H1 (cell line): Measurements from ENCODE around the gene RAP1GAP. TPM values are rescaled to one million over a fixed set of nuclear protein-coding genes. Genes with fewer than 3 reads are reported as not detected.

ENCODE experiments used
- CTCF ChIA-PET: fragments of 300-600 bp; sonication (Branson Sonifier 250); formaldehyde crosslinking; loops from one replicate; lab custom pipeline; 2021; ENCODE audit not compliant: partially characterized antibody; lab: Charles Lee
- POLR2A ChIA-PET: fragments of 300-600 bp; sonication (Branson Sonifier 250); formaldehyde crosslinking; loops from one replicate; lab custom pipeline; 2021; ENCODE audit warnings: inconsistent platforms; ENCODE audit not compliant: partially characterized antibody; lab: Charles Lee
- DNase-seq, 2 experiments: peaks; one replicate each; pipeline versions ENCODE4 v3.0.0 to v3.0.0-alpha.2; 2010 to 2022; ENCODE audit warnings: low spot score in 2 of 2, low read depth in 1 of 2, mixed read lengths in 1 of 2
- FAIRE-seq: peaks from 2 replicates; lab custom pipeline; 2011; peaks lifted over from hg19 to GRCh38; lab: Jason Lieb, UNC
- H2AFZ ChIP-seq: 2 replicates; pipeline ENCODE4 v1.8.1; 2012; ENCODE audit warnings: low read length, inconsistent platforms
- H2AK5ac ChIP-seq: 2 replicates; pipeline ENCODE4 v1.6.1; 2013; ENCODE audit warnings: low read depth, low read length
- H2BK120ac ChIP-seq: replicated peaks from 2 replicates; pipeline ENCODE3; 2013; ENCODE audit warnings: low read depth, low read length, inconsistent platforms
- H2BK12ac ChIP-seq: 2 replicates; pipeline ENCODE4 v1.6.1; 2013; ENCODE audit warnings: low read depth, low read length
- H2BK15ac ChIP-seq: 2 replicates; pipeline ENCODE4 v1.6.1; 2013; ENCODE audit warnings: low read length
- H2BK20ac ChIP-seq: 2 replicates; pipeline ENCODE4 v1.6.1; 2013; ENCODE audit warnings: low read length
- H2BK5ac ChIP-seq: 2 replicates; pipeline ENCODE4 v1.6.1; 2013; ENCODE audit warnings: low read depth, low read length
- H3K14ac ChIP-seq: 2 replicates; pipeline ENCODE4 v1.6.1; 2013; ENCODE audit warnings: inconsistent platforms; ENCODE audit not compliant: insufficient read length
- H3K18ac ChIP-seq: 2 replicates; pipeline ENCODE4 v1.6.1; 2013; ENCODE audit warnings: low read length; ENCODE audit errors: extremely low read depth
- H3K23ac ChIP-seq: 2 replicates; pipeline ENCODE4 v1.6.1; 2013; ENCODE audit warnings: inconsistent platforms; ENCODE audit not compliant: insufficient read length
- H3K23me2 ChIP-seq: 2 replicates; pipeline ENCODE4 v1.6.1; 2013; ENCODE audit warnings: low read depth, low read length
- H3K27ac ChIP-seq: 2 replicates; pipeline ENCODE4 v1.6.1; 2011; ENCODE audit warnings: low read depth, low read length, inconsistent platforms
- H3K27me3 ChIP-seq, 4 experiments: replicated peaks in 1 of 4; 1 replicate in 1 of 4; 2 replicates in 3 of 4; pipeline versions ENCODE4 v1.6.1 to v1.8.1; 2011 to 2013; ENCODE audit warnings: low read length in 3 of 4, mild to moderate bottlenecking in 3 of 4, inconsistent platforms in 2 of 4, mixed read lengths in 2 of 4, moderate library complexity in 1 of 4; ENCODE audit not compliant: control insufficient read depth in 3 of 4, insufficient read depth in 3 of 4; ENCODE audit errors: extremely low read depth in 1 of 4
- H3K36me3 ChIP-seq, 4 experiments: 2 replicates each; pipeline versions ENCODE4 v1.6.1 to v1.8.1; 2011 to 2013; ENCODE audit warnings: mild to moderate bottlenecking in 4 of 4, low read length in 3 of 4, moderate library complexity in 2 of 4, control low read depth in 1 of 4, inconsistent platforms in 1 of 4; ENCODE audit not compliant: insufficient read depth in 4 of 4, control insufficient read depth in 2 of 4
- H3K4ac ChIP-seq: replicated peaks from 2 replicates; pipeline ENCODE3; 2013; ENCODE audit warnings: low read length, low read depth, mixed read lengths, inconsistent platforms; ENCODE audit not compliant: insufficient read length
- H3K4me1 ChIP-seq, 4 experiments: replicated peaks in 1 of 4; 1 replicate in 1 of 4; 2 replicates in 3 of 4; pipeline versions ENCODE4 v1.6.1 to v1.8.1; 2011 to 2013; ENCODE audit warnings: low read length in 3 of 4, inconsistent platforms in 2 of 4, mixed read lengths in 1 of 4; ENCODE audit not compliant: insufficient read depth in 4 of 4, control insufficient read depth in 3 of 4
- H3K4me2 ChIP-seq, 2 experiments: 2 replicates each; pipeline versions ENCODE4 v1.6.1 to v1.8.1; 2011 to 2013; ENCODE audit warnings: low read depth in 2 of 2, low read length in 2 of 2, control low read depth in 1 of 2, inconsistent platforms in 1 of 2, mild to moderate bottlenecking in 1 of 2; ENCODE audit not compliant: insufficient read depth in 1 of 2
- H3K4me3 ChIP-seq, 4 experiments: fragments of 200-600, 300-600 bp in 1 of 4; sonication (generic), shearing (Covaris generic), sonication (Bioruptor Twin) in 1 of 4; 2 replicates each; pipeline versions ENCODE4 v1.5.1 to v1.8.1; 2011 to 2016; ENCODE audit warnings: low read length in 4 of 4, low read depth in 3 of 4, control low read depth in 2 of 4, inconsistent platforms in 2 of 4, mild to moderate bottlenecking in 2 of 4, mixed read lengths in 1 of 4, moderate library complexity in 1 of 4; ENCODE audit not compliant: insufficient read depth in 2 of 4; ENCODE audit errors: extremely low read depth in 1 of 4
- H3K56ac ChIP-seq: replicated peaks from 2 replicates; pipeline ENCODE3; 2013; ENCODE audit warnings: low read depth, mild to moderate bottlenecking, mixed read lengths, low read length, inconsistent platforms; ENCODE audit not compliant: insufficient read length
- H3K79me1 ChIP-seq: 2 replicates; pipeline ENCODE4 v1.6.1; 2013; ENCODE audit warnings: low read depth, low read length, control low read depth
- H3K79me2 ChIP-seq, 2 experiments: 2 replicates each; pipeline versions ENCODE4 v1.6.1 to v1.8.1; 2012 to 2013; ENCODE audit warnings: low read length in 2 of 2, mild to moderate bottlenecking in 2 of 2, inconsistent platforms in 1 of 2; ENCODE audit not compliant: insufficient read depth in 2 of 2, control insufficient read depth in 1 of 2
- H3K9ac ChIP-seq, 4 experiments: replicated peaks in 1 of 4; 1 replicate in 1 of 4; 2 replicates in 3 of 4; pipeline versions ENCODE4 v1.6.1 to v1.8.1; 2011 to 2013; ENCODE audit warnings: low read depth in 3 of 4, low read length in 3 of 4, control low read depth in 2 of 4, mild to moderate bottlenecking in 2 of 4, moderate library complexity in 2 of 4, inconsistent platforms in 1 of 4; ENCODE audit errors: extremely low read depth in 1 of 4
- H3K9me3 ChIP-seq, 2 experiments: 2 replicates each; pipeline versions ENCODE4 v1.6.1 to v1.8.1; 2012 to 2013; ENCODE audit warnings: mild to moderate bottlenecking in 2 of 2, moderate library complexity in 2 of 2, control low read depth in 1 of 2, inconsistent platforms in 1 of 2, low read depth in 1 of 2, low read length in 1 of 2, mixed read lengths in 1 of 2; ENCODE audit not compliant: insufficient read depth in 2 of 2
- H4K20me1 ChIP-seq, 2 experiments: replicated peaks in 1 of 2; 2 replicates each; pipeline versions ENCODE3 to v1.8.1; 2011 to 2013; ENCODE audit warnings: inconsistent platforms in 2 of 2, low read length in 2 of 2, mild to moderate bottlenecking in 1 of 2; ENCODE audit not compliant: insufficient read depth in 2 of 2, control insufficient read depth in 1 of 2
- H4K5ac ChIP-seq: 2 replicates; pipeline ENCODE4 v1.6.1; 2013; ENCODE audit warnings: low read length, low read depth, mixed read lengths, inconsistent platforms; ENCODE audit not compliant: insufficient read length
- H4K8ac ChIP-seq: 2 replicates; pipeline ENCODE4 v1.8.0; 2013; ENCODE audit warnings: mild to moderate bottlenecking, moderate library complexity, low read length, inconsistent platforms; ENCODE audit not compliant: insufficient read depth; ENCODE audit errors: extremely low read depth
- H4K91ac ChIP-seq: replicated peaks from 2 replicates; pipeline ENCODE3; 2013; ENCODE audit warnings: low read length, mixed read lengths, inconsistent platforms; ENCODE audit not compliant: insufficient read length
- CBX5 ChIP-seq: fragments of 300-800, 300-1000 bp; sonication (generic); IDR thresholded peaks from 2 replicates; pipeline ENCODE4 v1.7.1; 2016; ENCODE audit warnings: antibody characterized with exemption, low read length, low read depth
- CTCF ChIP-seq, 3 experiments: IDR thresholded peaks; 1 replicate in 2 of 3; 2 replicates in 1 of 3; pipeline versions ENCODE4 v1.5.1 to v1.6.1; 2011; ENCODE audit warnings: low read length in 3 of 3, mild to moderate bottlenecking in 3 of 3, inconsistent platforms in 2 of 3, low read depth in 1 of 3, moderate library complexity in 1 of 3; ENCODE audit not compliant: insufficient read depth in 1 of 3; ENCODE audit errors: control extremely low read depth in 1 of 3
- KDM1A ChIP-seq: fragments of 200-600, 300-600 bp; sonication (generic); IDR thresholded peaks from 2 replicates; pipeline ENCODE4 v1.7.1; 2016; ENCODE audit warnings: mild to moderate bottlenecking, low read length, borderline replicate concordance
- TCF12 ChIP-seq: IDR thresholded peaks from 2 replicates; pipeline ENCODE4 v1.6.1; 2011; ENCODE audit warnings: low read depth, mild to moderate bottlenecking, low read length
- WGBS, 2 experiments: shearing (Covaris generic) in 1 of 2; methylation state at CpG; one replicate each; pipeline versions ENCODE4 v1.1.6 to v1.1.7; 2013 to 2015; ENCODE audit warnings: low lambda C conversion rate in 2 of 2, mixed read lengths in 2 of 2, inconsistent platforms in 1 of 2, low coverage in 1 of 2, missing lambda C conversion rate in 1 of 2; ENCODE audit not compliant: insufficient replicate concordance in 2 of 2, insufficient coverage in 1 of 2, insufficient read length in 1 of 2; ENCODE audit errors: extremely low coverage in 1 of 2, missing lambda C conversion rate in 1 of 2; 5-methylcytosine and 5-hydroxymethylcytosine counted together
- polyA plus RNA-seq, 7 experiments: library from polyadenylated mRNA; depleted of rRNA in 3 of 7; stranded (reverse) in 5 of 7; unstranded in 2 of 7; fragments of >200 nt in 5 of 7; fragments of 200-250 nt in 2 of 7; gene quantifications; 1 replicate in 5 of 7; 2 replicates in 1 of 7; 4 replicates in 1 of 7; pipeline versions ENCODE4 v1.2.1 to v1.2.3, GENCODE V29; 2011 to 2013; ENCODE audit warnings: missing spikeins in 2 of 7, mixed read lengths in 2 of 7
- total RNA-seq: library from RNA; stranded (reverse); fragmentation: NEBNext Ultra II Directional; extraction: Animal tissue kit (Norgen Biotek cat#: 25700); gene quantifications from 2 replicates; pipeline ENCODE4 v1.2.1, GENCODE V29; 2021

Gene RAP1GAP
- total and polyA plus RNA-seq, 2 of the 8 experiments (the other 6 are each of a cell fraction or from before 2014, with no cell fraction given) = 8.4 TPM

DNA sequence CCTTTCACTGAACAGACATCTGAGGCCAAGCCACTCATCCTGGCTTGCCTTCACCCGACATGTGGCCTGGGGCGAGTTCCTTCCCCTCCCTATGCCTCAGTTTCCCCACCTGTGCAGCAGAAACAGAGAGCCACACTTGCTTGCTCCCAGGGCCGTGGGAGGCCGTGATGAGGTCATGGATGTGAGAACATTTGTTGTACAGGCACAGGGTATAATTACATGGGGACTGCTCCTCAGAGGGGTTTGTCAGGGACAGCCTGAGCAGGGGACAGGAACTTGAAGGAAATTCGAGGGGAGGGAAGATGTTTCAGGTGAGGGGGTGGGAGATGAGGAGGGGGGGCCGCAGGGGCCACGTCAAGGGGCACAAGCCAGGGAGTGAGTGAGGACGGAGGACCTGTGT is 103.9 kb downstream of the RAP1GAP start:
- WGBS, 2 experiments = 86% methylated on average over 4 of the region's 8 CpGs; no CpG with 5 or more reads in 1 of the 2 experiments

More for the DNA sequence above, 103.9 kb downstream of the RAP1GAP start:
- Histone ChIP-seq H3K23me2 (no peaks in the 10 kb centered on the region), H4K8ac (no peak overlapping the region), H3K4ac (no peak overlapping the region), H3K36me3 (peaks cover 0 to 13% (median 3%) of the 10 kb centered on the region in 4 experiments; a peak in 5 of 8 replicates), H2BK12ac (no peak overlapping the region), H4K5ac (no peak overlapping the region), H4K20me1 (peaks cover 2 to 10% of the 10 kb centered on the region in 2 experiments), H3K79me2 (no peaks in the 10 kb centered on the region), H3K27me3 (no peaks in the 10 kb centered on the region), H2BK5ac (no peak overlapping the region), H3K4me3 (no peak overlapping the region), H3K23ac (no peak overlapping the region), H3K4me1 (no peaks in the 10 kb centered on the region; a peak in 3 of 7 replicates), H3K79me1 (peaks cover 3% of the 10 kb centered on the region; the same call in 1 of the 2 replicates), H2AFZ (no peak overlapping the region), H3K14ac (no peak overlapping the region), H3K9me3 (no peaks in the 10 kb centered on the region), H4K91ac (no peak overlapping the region), H2BK120ac (no peak overlapping the region), H3K27ac (no peak overlapping the region), H3K9ac (no peak overlapping the region), H2BK20ac (no peak overlapping the region), H2BK15ac (no peak overlapping the region), H2AK5ac (no peak overlapping the region), H3K56ac (no peak overlapping the region), H3K18ac (no peak overlapping the region), H3K4me2 (no peak overlapping the region)
- DNase-seq (no peak), FAIRE-seq (no peak)
- ChIA-PET CTCF (interaction anchor here (0.7 to 1.2 kb wide), 6 partner anchors 10 to 310 kb away, joined by 3 to 4 read pairs (median 3); no protein-coding TSS in a partner anchor), POLR2A (no interaction called here)
- no peak for TF ChIP-seq TCF12
- no peak for TF ChIP-seq KDM1A
- no peak for TF ChIP-seq CBX5
- TF ChIP-seq CTCF (IDR thresholded peaks at IDR 0.05; ENCODE audit: control extremely low read depth in 1 of 3, insufficient read depth in 1 of 3, low read depth in 1 of 3, low read length in 3 of 3) = no peak
